Nucleus accumbens (tissue), 56 donors: Measurements from ENCODE around the gene PLEKHA8.

Experiments used
- DNase-seq, 56 donors: peaks; one replicate each; lab custom pipeline; 2025; lab: John Stamatoyannopoulos, UW

The PLEKHA8 gene

GRCh38 chr7:30053068-30053467 lies 24.9 kb downstream of the PLEKHA8 start:
- DNase-seq, result no peak

- DNase-seq, result no peak
Measured at GRCh38 chr7:30057741-30058140, 29.5 kb downstream of the PLEKHA8 start.

DNA sequence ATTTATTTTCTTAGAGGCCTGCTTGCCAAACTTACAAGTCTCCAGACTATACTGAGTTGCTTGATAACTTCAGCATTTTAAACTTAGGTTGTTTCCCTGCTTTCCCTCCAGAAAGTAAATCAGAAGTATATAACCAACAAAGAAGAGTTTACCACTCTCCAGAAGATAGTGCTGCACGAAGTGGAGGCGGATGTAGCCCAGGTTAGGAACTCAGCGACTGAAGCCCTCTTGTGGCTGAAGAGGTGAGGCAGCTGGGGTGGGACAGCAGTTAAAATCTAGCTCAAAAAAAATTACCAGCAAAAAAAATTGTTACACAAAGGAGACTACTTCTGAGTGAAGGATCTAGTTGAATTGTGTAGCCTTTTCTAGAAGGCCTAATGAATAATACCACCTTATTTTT lies 33.6 kb downstream of the PLEKHA8 start:
- DNase-seq, result peak in 9 of 56 donors; percentile 1 to 26 (median 5)

GRCh38 chr7:30062587-30062986 lies 34.4 kb downstream of the PLEKHA8 start:
- DNase-seq, result no peak

DNA sequence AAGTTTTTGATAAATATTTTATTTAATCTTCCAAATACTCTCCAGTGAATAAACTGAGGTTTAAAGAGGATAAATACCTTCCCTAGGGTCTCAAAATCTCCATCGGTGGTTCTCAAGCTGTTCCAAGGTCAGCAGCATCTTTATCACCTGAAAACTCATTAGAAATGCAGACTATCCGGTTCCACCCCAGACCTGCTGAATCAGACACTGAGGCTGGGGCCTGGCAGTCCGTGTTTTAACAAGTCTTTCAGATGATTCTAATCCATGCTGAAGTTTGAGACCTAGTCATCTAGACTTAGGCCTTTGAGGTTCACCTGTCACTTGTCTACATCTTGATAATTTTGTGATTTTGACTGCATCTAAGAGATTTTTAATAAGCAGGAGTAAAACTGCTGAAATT lies 37.5 kb downstream of the PLEKHA8 start:
- DNase-seq, result no peak

GRCh38 chr7:30066687-30067086 lies 38.5 kb downstream of the PLEKHA8 start:
- no peak for DNase-seq

- no peak for DNase-seq
Measured at GRCh38 chr7:30068117-30068516, 39.9 kb downstream of the PLEKHA8 start.

DNA sequence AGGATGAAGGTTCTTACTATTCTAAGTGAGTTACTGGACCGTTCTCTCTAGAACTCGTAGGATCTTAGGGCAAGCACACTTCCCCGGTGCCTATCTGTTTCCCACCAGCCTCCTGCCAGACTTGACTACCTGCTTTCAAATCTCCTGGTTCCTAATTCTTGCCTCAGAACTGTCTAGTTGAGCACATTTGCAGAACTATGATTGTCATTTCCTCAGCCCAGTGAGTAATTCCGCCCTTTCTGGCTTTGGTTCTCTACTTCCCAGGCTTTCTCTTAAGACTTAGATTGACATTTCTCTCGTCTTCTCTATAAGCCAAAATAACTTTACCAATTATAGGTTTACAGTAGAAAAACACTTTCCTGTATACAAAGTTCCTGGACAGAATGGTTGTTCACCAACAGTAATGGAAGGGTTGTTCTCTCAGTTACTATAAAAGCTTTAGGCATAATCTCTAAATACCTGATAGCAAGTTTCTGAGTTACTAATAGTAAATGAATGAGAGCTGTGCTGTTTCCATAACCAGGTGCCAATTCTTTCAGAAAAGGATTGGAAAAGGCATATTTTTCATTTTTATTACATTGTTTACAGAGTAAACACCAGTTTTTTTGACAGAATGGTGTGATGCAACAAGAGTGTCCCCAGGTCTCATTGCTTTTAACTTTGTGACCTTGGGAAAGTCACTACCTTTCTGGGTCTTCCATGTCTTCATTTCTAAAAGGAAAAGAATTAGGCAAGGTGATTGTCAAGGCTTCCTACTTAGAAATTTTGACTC lies 41.1 kb downstream of the PLEKHA8 start:
- no peak for DNase-seq

DNA sequence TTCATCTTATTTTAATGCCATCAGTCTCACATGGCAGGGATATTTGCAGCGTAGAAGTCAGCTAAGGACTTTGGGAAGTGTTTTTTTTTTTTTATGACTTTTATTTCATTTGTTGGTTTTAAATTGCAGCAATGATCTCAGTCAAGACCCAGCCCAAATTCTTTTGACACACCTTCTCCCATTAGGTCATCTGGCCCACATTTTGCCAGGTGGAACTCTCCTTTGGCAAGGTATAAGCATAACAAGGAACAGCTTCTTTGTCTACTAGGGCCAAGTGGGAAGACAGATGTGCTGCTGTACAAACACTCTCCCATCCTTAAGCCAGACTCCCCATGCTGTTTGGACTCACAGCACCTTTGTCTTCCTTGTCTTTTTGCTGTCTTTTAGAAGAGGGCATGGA lies 41.8 kb downstream of the PLEKHA8 start:
- no peak for DNase-seq

DNA sequence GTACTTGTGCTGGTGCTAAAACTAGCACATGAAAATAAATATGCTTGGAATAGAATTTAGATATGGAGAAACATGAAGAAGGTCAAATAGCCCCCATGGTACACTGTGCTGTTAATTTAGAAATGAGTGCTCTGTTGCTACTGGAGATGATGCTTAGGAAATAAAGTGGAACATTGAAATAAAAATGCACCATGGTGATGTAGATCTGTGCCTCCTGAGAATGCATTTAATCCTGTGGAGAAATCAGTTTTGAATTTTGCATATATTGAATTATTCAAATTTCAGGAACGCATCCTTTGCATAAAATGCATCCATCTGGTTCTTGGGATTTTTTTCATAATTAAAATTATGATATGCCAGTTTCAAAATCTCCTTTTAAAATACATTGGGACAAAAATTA lies 44.5 kb downstream of the PLEKHA8 start:
- DNase-seq, result no peak

- DNase-seq, result no peak
Measured at GRCh38 chr7:30074422-30075030, 46.3 kb downstream of the PLEKHA8 start.

- no peak for DNase-seq
Measured at GRCh38 chr7:30076411-30076810, 48.2 kb downstream of the PLEKHA8 start.

- no peak for DNase-seq
Measured at GRCh38 chr7:30078280-30078679, 50.1 kb downstream of the PLEKHA8 start.

DNA sequence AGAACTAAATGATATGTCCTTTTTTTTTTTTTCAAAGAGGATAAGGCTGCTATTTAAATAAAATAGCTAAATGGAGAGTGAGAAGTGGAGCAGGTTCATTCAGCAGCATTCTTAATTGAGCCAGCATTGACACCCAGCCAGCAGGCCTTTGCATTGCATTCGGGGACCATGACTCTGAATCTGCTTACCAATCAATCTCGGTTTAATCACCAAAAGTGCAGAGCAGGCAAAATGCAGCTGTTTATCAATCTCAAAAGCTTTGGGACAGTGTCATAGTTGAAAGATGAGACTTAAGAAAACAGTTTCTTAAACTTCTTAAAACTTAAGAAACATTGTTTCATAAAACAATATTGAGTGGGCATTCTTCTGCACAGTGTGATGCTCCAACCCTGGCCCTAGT lies 51.7 kb downstream of the PLEKHA8 start:
- no peak for DNase-seq

DNA sequence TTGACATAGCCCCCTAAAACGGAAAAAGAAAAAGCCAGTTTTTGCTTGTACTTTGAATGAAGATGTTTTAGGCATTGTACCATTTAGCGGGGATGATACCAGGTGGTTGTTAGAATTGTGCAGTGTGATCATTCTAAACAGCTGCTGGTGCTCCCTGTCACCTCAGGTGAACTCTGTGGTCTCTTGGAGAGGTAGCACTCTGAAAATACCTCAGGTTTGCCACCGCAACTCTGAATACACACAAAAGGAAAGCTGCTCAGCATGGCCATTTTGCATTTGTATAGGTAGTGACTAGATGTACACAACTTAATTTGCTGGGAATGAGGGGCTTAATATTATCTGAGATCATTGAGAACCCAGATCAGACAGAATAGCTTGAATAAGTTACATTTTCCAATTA lies 52.6 kb downstream of the PLEKHA8 start:
- DNase-seq, result no peak

DNA sequence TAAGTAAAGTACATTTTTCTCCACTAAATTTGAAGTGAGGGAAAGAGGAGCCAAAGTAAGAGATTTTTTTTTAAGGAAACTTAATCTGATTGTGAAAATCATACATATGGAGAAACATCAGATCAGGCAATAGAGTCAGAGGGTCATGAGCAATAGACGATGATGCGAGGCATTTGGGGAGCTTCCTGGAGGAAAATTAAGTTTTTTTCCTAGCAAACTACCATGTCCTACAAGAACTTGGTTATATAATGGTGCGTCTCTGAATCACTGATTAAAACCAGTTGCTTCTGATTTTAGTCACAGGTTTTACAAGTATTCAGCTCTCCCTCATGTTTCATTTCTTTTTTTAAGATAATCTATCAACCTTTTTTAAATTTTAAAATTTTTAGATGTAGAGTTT lies 54.5 kb downstream of the PLEKHA8 start:
- DNase-seq, result no peak

DNA sequence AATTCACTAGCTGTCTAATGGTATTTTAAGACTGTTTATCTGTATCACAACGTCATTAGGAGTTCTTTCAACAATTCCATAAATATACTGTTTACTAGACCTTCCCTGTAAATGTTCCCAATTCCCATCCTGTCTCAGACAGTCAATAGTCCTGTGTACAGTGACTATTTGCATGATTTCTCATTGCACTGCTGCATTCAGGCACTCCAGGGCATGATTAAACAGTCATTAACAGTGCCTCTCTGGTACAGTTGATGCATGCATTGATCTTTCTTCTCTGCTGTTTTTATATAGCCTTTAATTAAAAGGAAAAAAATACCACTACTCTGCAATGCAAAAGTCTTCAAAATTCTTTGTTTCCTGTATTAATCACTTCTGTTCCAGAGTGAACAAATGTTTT lies 55.1 kb downstream of the PLEKHA8 start:
- no peak for DNase-seq

GRCh38 chr7:30084212-30084611 lies 56.0 kb downstream of the PLEKHA8 start:
- no peak for DNase-seq

- no peak for DNase-seq
Measured at GRCh38 chr7:30086529-30086928, 58.3 kb downstream of the PLEKHA8 start.

DNA sequence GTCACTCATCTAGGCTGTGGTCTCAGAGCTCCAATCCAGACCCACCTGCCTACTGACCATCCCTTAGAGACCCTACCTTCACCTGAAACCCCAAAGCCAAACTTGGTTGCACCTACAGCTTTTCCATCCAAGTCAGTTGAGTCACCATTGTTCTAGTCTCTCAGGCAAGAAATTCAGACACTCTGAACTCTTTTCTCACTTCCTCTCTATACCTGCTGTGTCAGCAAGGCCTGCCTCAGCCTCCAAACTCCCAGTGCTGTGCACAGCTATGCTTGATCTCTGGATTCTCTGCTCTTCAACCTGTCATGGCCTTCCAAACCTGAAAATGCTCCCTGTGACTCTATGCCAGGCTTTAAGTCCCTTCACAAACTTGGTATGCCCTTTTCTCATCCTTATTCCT lies 59.2 kb downstream of the PLEKHA8 start:
- no peak for DNase-seq

DNA sequence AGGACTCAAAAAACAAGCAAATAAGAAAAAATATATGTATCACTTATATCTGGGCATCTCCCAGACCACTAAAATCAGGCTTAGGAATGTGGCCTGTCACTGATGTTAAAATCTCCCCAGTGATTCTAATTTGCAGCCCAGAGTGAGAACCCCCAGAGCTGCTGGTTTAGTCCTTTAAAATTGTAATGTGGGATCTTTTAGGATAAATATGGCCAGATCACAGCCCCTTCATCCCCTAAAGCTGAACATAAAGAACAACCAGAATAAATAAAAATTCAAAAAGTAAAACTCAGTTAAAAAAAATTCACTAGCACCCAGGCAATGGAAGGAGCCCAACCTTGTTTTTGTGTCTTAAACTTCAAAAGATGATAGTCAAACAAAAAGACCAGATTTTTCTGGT lies 60.1 kb downstream of the PLEKHA8 start:
- no peak for DNase-seq

GRCh38 chr7:30090111-30090510 lies 61.9 kb downstream of the PLEKHA8 start:
- DNase-seq, result no peak
